Loucy (cell line): ENCODE measurements around the gene HDHD3.

Source experiments
- EZH2phosphoT487 ChIP-seq: fragments of 200-600 bp; IDR thresholded peaks from 2 replicates; pipeline ENCODE4 v1.6.1; 2018; ENCODE audit warnings: antibody characterized with exemption, mild to moderate bottlenecking, moderate library complexity, borderline replicate concordance
- TF ChIP-seq, protein P1 (sequence below): fragments of 200-600 bp; sonication (generic); conservative IDR thresholded peaks from 2 replicates; pipeline ENCODE4 v1.5.1; 2014; ENCODE audit warnings: mild to moderate bottlenecking, antibody characterized with exemption, low read length

- TF ChIP-seq EZH2phosphoT487 = no peak
- TF ChIP-seq, protein P1, sequence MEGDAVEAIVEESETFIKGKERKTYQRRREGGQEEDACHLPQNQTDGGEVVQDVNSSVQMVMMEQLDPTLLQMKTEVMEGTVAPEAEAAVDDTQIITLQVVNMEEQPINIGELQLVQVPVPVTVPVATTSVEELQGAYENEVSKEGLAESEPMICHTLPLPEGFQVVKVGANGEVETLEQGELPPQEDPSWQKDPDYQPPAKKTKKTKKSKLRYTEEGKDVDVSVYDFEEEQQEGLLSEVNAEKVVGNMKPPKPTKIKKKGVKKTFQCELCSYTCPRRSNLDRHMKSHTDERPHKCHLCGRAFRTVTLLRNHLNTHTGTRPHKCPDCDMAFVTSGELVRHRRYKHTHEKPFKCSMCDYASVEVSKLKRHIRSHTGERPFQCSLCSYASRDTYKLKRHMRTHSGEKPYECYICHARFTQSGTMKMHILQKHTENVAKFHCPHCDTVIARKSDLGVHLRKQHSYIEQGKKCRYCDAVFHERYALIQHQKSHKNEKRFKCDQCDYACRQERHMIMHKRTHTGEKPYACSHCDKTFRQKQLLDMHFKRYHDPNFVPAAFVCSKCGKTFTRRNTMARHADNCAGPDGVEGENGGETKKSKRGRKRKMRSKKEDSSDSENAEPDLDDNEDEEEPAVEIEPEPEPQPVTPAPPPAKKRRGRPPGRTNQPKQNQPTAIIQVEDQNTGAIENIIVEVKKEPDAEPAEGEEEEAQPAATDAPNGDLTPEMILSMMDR = no peak
Measured at GRCh38 chr9:113386571-113387393, 10.0 kb upstream of the HDHD3 start.
